ENCODE measurements around the gene SLAIN1. TPM values are rescaled to one million over a fixed set of nuclear protein-coding genes. Genes with fewer than 3 reads are reported as not detected.
A peak's percentile ranks its signal among the peaks of the same experiment; 100 is the strongest.

The SLAIN1 gene
- total RNA-seq, 1 donor from 2014 or later: 9.5 TPM

DNA sequence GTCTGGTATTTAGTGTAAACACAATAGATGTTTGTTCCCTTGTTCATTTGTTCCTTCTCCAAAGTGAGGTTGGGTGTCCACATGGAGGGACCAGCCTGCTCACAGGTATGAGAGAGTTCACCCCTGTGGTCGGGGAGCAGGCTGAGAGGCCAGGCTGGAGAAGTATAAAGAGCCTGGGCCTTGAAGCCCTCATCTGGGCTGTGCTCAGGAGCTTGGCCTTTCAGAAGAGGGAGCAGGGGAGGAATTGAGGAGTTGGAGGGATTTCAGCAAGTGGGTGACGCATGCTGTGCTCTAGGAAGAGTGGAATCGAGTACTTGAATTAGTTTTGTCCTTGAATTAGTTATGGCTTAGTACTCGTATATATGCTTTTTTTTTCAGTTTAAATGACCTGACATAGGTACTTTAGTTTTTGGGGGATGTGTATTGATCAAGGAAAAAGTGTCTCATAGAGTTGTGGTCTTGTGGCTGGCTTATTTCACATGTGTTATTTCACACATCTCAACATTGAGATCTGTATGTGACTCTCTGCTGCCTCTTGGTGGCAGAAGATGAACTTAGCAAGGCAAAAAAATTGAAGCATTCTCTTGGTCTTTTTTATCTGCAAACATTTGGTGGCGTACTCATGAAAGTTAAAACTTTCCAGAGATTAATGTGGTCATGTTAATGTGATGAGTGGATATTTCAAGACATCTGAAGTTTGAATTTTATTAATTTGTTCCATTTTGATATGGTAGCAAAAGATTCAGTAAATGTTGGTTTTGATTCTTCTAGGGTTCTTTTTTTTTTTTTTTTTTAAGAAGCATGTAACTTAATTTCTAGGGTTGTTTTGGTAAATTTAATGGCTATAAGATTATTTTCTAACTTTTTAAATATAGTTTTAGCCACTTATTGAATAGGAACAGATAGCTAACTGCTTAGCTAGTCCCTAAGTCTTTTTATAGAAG, 54.3 kb downstream of the SLAIN1 start:
- DNase-seq (ENCODE audit: low spot score): no peak

DNA sequence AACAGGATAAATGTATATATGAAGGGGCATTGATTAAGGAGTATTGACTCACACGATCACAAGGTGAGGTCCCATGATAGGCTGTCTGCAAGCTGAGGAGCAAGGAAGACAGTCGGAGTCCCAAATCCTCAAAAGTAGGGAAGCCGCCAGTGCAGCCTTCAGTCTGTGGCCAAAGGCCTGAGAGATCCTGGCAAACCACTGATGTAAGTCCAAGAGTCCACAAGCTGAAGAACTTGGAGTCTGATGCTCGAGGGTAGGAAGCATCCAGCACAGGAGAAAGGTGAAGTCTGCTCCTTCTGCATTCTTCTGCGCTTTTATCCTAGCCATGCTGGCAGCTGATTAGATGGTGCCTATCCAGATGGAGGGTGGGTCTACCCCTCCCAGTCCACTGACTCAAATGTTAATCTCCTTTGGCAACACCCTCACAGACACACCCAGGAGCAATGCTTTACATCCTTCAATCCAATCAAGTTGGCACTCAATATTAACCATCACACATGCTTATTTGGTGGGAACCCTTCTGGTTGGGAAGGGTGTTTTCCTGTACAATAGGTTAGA, 55.1 kb downstream of the SLAIN1 start:
- DNase-seq (ENCODE audit: low spot score): no peak

DNA sequence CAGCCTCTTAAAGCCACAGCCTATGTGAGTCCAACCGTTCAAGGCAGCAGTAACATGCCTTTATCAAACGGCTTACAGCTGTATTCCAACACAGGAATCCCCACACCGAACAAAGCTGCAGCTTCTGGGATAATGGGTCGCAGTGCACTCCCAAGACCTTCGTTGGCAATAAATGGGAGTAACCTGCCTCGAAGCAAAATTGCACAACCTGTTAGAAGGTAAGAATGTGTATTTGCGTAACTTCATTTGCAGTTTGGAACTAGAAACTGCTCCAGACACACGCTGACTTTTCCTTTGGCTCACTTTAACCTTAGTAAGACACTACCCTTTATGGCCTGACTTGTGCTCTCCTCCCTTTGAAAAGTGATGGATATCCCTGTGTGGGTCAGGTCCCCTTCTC, 63.4 kb downstream of the SLAIN1 start:
- DNase-seq (ENCODE audit: low spot score): no peak

DNA sequence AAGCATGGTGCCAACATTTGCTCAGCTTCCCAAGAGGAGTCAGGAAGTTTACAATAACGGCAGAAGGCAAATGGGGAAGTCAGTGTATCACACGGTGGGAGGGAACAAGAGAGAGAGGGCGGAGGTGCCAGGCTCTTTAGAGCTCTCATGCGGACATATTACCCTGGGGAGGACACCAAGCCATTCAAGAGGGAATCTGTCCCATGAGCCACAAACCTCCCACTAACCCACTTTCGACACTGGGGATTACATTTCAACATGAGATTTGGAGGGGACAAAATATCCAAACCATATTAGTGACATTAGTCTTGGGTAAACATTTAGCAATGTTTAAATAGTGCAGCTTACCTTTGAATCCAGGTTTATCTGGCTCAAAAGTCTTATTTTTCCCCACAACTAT, 69.9 kb downstream of the SLAIN1 start:
- DNase-seq (ENCODE audit: low spot score): no peak

DNA sequence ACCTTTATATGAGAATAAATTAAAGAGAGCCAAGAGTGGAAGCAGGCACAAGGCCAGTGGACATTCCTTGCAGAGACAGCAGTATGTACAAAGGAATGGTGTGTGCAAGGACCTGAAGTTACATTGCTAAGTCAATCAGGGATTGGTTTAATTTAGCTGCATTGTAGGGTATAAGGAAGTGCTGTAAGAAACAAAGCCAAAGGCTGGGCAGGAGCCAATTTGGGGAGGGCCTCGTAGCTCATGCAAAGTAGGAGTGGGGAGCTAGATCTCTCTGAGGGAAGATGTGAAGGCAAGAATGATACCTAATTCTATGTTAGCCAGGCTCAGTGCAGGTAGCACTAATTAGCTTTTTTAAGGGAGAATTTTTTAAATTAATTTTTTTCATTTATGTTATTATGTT, 76.7 kb downstream of the SLAIN1 start:
- no peak for DNase-seq (ENCODE audit: low spot score)

DNA sequence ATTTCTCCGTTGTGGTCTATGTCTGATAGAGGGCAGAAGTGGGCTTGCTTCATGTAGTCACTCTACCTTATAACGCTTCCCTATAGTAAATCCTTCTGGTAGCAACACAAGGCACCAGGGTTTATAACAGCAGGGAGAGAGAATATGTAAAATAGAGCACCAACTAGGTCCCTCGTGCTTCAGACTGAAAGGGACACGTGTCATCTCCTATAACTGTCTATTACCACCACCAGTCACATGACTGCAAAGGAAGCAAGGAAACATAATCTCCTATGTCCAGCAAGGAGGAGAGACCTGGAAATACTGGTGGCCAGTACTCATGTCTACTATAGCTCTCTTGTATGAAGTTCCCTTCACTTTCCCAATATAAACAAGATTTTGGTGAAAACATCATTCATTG, 79.2 kb downstream of the SLAIN1 start:
- DNase-seq (ENCODE audit: low spot score): no peak

DNA sequence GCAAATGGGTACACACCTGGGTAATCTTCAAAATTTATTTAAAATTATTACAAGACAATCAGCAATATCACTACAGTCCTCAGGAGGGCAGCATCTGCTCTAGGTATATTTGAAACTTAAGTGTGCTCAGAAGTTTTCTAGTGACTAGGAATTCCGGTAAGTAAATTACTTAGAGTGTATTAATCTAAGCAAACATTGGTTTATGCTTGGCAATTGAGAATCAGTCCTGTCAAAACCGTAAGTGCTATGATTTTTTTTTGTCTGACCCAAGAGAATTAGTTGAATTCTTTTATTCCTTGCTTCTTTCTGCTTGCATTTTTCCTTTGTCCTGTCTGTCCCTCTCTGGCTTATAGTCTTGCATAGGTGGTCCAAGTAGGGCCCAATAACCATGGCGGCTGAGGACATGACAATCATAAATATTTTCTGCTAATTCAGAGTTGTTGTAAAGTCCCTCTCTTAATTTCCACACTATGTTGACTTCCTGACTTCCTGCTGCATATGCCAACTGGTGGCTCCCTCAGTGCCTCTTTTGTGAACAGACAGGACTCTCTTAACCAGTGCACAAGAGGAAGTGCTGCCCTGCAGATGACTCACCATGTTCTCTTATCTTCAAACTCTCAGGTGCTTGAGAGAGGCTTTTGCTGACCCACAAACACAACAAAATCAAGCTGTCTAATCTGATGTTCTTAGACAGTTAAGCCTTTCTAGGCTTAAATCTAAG, 82.2 kb downstream of the SLAIN1 start:
- DNase-seq (ENCODE audit: low spot score): peak; percentile 53

DNA sequence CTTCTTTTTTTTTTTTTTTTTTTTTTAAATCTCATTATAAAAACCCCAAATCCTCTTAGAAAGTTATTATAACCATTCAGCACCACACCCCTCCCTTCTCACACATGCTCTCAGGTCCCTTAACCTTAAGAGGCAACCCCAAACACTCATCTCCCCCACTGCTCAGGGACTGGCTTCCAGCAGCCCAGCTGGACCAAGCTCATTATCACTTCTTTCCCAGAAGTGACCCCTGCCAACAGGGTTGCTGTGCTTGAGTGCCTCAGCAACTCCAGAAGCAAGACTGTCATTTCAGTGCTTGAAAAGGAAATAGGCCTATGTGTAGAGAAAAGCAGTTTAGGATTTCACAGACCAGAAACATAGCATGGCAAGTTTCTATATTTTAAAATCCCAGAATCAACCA, 84.3 kb downstream of the SLAIN1 start:
- DNase-seq (ENCODE audit: low spot score): no peak

DNA sequence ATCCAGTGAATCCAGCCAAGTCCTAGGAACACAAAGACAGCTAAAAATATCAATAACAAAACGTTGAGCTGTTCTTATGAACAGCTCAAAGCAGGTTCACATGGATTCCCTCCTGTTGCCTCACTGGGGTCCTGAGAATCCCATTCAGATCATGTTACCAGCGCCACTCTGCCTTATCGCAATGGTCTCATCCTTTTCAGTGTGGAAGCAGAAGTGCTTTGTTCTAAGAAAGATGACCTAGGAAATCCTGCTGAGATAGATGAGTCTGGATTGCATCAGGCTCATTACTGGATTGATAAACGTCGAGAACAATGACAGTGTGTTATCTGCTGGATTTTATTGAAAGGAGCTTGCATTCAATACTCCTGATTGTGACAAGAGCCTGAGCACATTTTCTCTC, 87.0 kb downstream of the SLAIN1 start:
- DNase-seq (ENCODE audit: low spot score): no peak

DNA sequence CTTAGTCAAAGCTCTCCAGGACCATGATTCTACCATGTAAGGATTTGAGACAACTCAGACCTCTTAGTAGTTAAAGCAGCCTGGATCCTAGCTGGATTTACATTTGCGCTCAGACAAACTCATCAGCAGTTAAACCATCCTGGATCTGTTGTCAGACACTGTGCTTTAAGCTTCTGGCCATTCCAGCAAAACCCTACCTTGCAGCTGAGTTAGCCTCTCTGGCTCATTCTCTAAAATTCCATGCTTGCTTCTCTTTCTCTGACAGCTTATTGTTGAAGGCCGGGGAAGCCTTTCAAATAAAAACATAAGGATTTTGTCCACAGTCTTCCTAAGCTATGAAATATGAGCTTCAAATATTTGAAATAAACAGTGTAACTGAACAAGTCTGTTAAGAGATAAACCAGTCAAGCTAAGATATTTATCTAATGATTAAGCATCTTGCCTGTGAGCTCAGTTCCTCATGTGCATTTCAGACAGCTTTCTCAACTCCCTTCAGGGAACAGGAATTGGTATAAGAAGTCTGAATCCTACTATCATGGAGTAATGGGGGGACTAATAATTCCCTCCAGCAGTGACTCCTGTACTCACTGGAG, 89.3 kb downstream of the SLAIN1 start:
- DNase-seq (ENCODE audit: low spot score): no peak

DNA sequence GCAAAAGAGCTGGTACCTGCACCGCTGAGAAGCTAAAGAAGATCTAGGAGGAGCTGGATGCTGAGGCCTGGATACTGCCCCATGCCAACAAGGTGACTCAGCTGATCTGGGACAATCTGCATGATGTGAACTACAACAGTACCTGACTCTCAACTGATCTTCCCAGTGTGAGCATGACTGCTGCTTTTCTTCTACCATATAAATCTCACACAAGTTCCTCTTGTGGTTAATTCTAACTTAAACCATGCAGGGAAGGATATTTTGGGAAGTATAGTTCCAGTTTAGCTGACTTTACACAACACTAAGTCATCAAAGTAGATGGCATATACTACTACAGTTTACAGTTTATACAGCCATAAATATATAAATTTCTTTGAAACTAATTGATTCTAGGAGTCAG, 91.9 kb downstream of the SLAIN1 start:
- DNase-seq (ENCODE audit: low spot score): no peak

DNA sequence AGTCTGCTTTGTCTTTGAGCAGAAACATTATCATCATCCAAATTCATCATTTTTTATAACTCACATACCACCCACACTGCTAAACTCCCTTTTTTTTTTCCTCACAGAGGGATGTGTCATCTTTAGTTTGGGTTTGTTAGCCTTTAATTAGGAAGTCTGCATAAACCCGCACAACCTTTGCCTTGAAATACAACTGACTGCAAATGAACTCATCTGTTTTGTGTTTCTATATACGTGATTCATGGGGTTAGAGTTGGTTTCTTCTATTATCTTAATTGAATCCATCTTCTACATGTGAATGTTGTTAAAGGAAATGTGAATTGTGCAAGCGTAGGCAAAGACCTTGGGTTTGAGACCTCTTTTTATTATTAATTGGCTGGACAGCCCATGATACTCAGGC, 102.7 kb downstream of the SLAIN1 start:
- DNase-seq (ENCODE audit: low spot score): no peak

DNA sequence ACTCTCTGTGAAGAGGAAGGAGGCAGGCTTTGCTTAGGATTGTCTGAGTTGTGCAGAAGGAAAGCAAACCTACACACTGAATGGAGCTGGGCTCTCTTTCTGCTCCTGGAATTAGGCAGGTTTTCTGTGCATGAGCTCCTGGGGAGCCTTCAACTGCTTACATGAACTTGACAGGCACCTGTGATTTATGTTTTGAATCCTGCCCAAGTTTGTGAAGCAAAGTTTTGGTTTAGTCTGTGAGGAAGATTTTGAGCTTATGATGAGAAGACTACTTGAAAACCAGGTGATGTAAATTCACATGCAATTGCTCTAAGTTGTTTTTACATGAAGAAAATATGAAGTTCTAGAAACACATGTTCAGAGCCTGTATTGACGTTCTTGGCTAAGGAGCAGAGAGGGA, 109.0 kb downstream of the SLAIN1 start:
- DNase-seq (ENCODE audit: low spot score): no peak

DNA sequence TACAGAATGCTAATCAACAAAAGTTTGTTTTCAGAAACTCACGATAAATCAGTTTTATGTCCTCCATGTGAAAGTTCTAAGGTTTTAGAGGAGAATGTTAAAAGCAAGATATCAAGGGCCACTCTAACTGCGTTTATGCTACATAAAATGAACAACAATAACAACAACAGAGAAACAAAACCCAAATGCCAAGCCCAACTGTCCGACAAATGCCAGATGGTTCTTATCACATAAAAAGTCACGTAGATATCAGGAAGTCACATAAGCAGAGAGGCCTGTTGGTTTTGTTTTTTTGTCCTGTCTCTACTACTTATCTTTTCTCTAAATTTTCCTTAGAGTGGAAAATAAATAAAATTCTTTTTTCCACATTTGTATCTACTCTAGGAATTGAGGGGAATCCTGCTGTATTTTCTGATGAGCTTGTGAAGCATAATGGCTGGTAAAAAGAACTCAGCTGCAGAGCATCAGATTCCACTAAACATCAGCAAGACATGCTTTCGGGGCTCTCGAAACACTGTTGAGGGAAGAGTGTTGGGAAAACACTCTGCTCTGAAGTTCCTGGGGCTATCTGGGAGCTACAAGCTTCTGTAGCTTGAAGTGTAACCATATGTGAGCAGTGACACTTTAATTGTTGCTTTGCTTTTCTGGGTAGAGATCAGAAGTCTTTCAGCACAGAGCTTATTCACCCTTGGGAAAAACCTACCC, 110.1 kb downstream of the SLAIN1 start:
- no peak for DNase-seq (ENCODE audit: low spot score)

DNA sequence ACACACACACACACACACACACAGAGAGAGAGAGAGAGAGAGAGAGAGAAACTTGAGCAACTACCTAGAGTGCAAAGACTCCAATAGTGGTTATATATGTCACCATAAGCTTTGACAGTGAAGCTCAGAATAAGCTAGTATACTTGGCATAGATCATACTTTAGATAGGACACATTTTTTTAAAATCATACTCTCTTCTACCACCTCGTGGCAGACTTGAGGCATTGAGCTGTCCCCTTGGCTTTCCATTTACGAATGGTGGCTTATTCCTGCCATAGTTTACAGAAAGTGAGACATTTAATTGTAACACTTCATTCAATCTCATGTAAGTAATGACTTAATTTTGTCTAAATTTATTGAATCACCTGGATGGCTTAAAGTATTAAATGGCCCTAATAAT, 112.9 kb downstream of the SLAIN1 start:
- no peak for DNase-seq (ENCODE audit: low spot score)

DNA sequence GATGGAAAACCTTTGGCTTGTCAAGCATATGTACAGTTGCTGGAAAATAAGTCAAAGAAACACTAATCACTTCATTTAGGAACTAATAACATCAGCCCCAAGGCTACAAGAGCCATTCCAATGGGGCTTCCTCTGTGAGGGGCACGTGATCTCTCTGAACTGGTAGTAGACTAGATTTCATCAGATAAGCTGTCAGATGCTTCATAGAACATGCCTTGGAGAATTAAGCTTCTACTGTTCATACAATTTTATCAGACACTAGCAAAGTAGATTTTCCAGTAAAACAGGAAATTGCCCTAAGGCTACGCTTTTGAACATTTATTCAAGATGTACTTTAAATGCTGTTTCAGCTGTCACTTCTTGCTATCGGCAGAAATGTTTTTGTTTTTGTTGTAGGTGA, 113.4 kb downstream of the SLAIN1 start:
- no peak for DNase-seq (ENCODE audit: low spot score)

DNA sequence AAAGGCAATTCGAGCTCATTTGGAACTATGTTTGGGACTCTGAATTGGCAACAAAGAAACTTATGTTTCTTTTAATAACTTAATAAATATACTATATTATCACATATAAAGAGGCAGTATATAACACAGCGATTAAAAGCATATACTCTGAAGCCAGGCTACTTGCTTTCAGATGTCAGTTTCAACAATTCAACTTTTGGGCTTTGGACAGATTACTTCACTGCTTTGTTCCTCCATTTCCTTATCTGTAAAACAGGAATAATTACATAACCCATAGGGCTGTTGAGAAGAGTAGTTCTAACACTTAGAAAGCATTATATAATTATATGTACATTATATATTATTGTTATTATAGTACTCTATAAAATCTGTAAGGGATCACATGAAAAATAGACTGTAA, 113.9 kb downstream of the SLAIN1 start:
- no peak for DNase-seq (ENCODE audit: low spot score)

DNA sequence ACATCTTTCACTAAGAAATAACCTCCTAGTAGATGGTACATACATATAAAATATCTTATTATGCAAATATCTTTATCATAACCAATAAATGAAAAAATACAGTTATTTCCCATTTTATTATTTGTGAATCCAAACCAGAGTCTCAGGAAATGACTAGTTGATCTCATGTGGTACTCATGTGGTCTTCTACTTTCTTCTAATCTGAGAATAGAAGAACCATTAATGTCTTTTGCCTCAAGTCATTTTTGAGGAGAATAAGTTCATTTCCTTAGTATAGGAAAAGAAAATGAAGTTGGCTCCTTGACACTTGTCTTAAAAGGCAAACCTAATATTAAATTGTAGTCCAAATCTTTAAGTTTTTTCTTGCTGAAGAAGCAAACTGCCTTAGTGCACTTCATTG, 114.5 kb downstream of the SLAIN1 start:
- no peak for DNase-seq (ENCODE audit: low spot score)

Data from ureter (tissue), 1 donor.